GM12878 (cell line): ENCODE results near the gene STRADB.

Experiments used
- CTCF ChIP-seq, 3 experiments: IDR thresholded peaks in 2 of 3; conservative IDR thresholded peaks in 1 of 3; 2 replicates each; pipeline ENCODE4 v1.5.1; 2011; ENCODE audit warnings: low read depth in 3 of 3, low read length in 3 of 3, mild to moderate bottlenecking in 3 of 3, control low read depth in 2 of 3, moderate library complexity in 2 of 3, inconsistent platforms in 1 of 3, mixed read lengths in 1 of 3; ENCODE audit not compliant: control insufficient read depth in 2 of 3, insufficient read depth in 1 of 3; ENCODE audit errors: extremely low read depth in 1 of 3
- EZH2 ChIP-seq: IDR thresholded peaks from 2 replicates; pipeline ENCODE4 v1.6.1; 2012; ENCODE audit warnings: low read depth, mild to moderate bottlenecking, control low read depth, inconsistent platforms, low read length, borderline replicate concordance; ENCODE audit not compliant: control insufficient read depth
- SMC3 ChIP-seq: IDR thresholded peaks from 2 replicates; pipeline ENCODE4 v1.6.1; 2011; ENCODE audit warnings: low read length, improper control_type of control experiment, borderline replicate concordance
- STAT1 ChIP-seq: fragments of 450-650 bp; conservative IDR thresholded peaks from 2 replicates; pipeline ENCODE4 v1.6.1; 2014; ENCODE audit warnings: antibody characterized with exemption, mild to moderate bottlenecking

GRCh38 chr2:201502713-201503112 is 51.2 kb downstream of the STRADB start:
- TF ChIP-seq CTCF (IDR thresholded peaks at IDR 0.05 in 2 of 3, conservative IDR thresholded peaks at IDR 0.05 in 1 of 3; ENCODE audit: control insufficient read depth in 2 of 3, extremely low read depth in 1 of 3, insufficient read depth in 1 of 3, low read depth in 3 of 3, low read length in 3 of 3) = no peak
- TF ChIP-seq EZH2 = no peak
- TF ChIP-seq SMC3 = no peak
- TF ChIP-seq STAT1 = no peak
